H1 (cell line): ENCODE results near the gene ZNF225. TPM values are rescaled to one million over a fixed set of nuclear protein-coding genes. Genes with fewer than 3 reads are reported as not detected.

Experiments used
- CTCF ChIA-PET: fragments of 300-600 bp; sonication (Branson Sonifier 250); formaldehyde crosslinking; loops from one replicate; lab custom pipeline; 2021; ENCODE audit not compliant: partially characterized antibody; lab: Charles Lee
- POLR2A ChIA-PET: fragments of 300-600 bp; sonication (Branson Sonifier 250); formaldehyde crosslinking; loops from one replicate; lab custom pipeline; 2021; ENCODE audit warnings: inconsistent platforms; ENCODE audit not compliant: partially characterized antibody; lab: Charles Lee
- DNase-seq, 2 experiments: peaks; one replicate each; pipeline versions ENCODE4 v3.0.0 to v3.0.0-alpha.2; 2010 to 2022; ENCODE audit warnings: low spot score in 2 of 2, low read depth in 1 of 2, mixed read lengths in 1 of 2
- FAIRE-seq: peaks from 2 replicates; lab custom pipeline; 2011; peaks lifted over from hg19 to GRCh38; lab: Jason Lieb, UNC
- H2AFZ ChIP-seq: 2 replicates; pipeline ENCODE4 v1.8.1; 2012; ENCODE audit warnings: low read length, inconsistent platforms
- H2AK5ac ChIP-seq: 2 replicates; pipeline ENCODE4 v1.6.1; 2013; ENCODE audit warnings: low read depth, low read length
- H2BK120ac ChIP-seq: replicated peaks from 2 replicates; pipeline ENCODE3; 2013; ENCODE audit warnings: low read depth, low read length, inconsistent platforms
- H2BK12ac ChIP-seq: 2 replicates; pipeline ENCODE4 v1.6.1; 2013; ENCODE audit warnings: low read depth, low read length
- H2BK15ac ChIP-seq: 2 replicates; pipeline ENCODE4 v1.6.1; 2013; ENCODE audit warnings: low read length
- H2BK20ac ChIP-seq: 2 replicates; pipeline ENCODE4 v1.6.1; 2013; ENCODE audit warnings: low read length
- H2BK5ac ChIP-seq: 2 replicates; pipeline ENCODE4 v1.6.1; 2013; ENCODE audit warnings: low read depth, low read length
- H3K14ac ChIP-seq: 2 replicates; pipeline ENCODE4 v1.6.1; 2013; ENCODE audit warnings: inconsistent platforms; ENCODE audit not compliant: insufficient read length
- H3K18ac ChIP-seq: 2 replicates; pipeline ENCODE4 v1.6.1; 2013; ENCODE audit warnings: low read length; ENCODE audit errors: extremely low read depth
- H3K23ac ChIP-seq: 2 replicates; pipeline ENCODE4 v1.6.1; 2013; ENCODE audit warnings: inconsistent platforms; ENCODE audit not compliant: insufficient read length
- H3K23me2 ChIP-seq: 2 replicates; pipeline ENCODE4 v1.6.1; 2013; ENCODE audit warnings: low read depth, low read length
- H3K27ac ChIP-seq: 2 replicates; pipeline ENCODE4 v1.6.1; 2011; ENCODE audit warnings: low read depth, low read length, inconsistent platforms
- H3K27me3 ChIP-seq, 4 experiments: replicated peaks in 1 of 4; 1 replicate in 1 of 4; 2 replicates in 3 of 4; pipeline versions ENCODE4 v1.6.1 to v1.8.1; 2011 to 2013; ENCODE audit warnings: low read length in 3 of 4, mild to moderate bottlenecking in 3 of 4, inconsistent platforms in 2 of 4, mixed read lengths in 2 of 4, moderate library complexity in 1 of 4; ENCODE audit not compliant: control insufficient read depth in 3 of 4, insufficient read depth in 3 of 4; ENCODE audit errors: extremely low read depth in 1 of 4
- H3K36me3 ChIP-seq, 4 experiments: 2 replicates each; pipeline versions ENCODE4 v1.6.1 to v1.8.1; 2011 to 2013; ENCODE audit warnings: mild to moderate bottlenecking in 4 of 4, low read length in 3 of 4, moderate library complexity in 2 of 4, control low read depth in 1 of 4, inconsistent platforms in 1 of 4; ENCODE audit not compliant: insufficient read depth in 4 of 4, control insufficient read depth in 2 of 4
- H3K4ac ChIP-seq: replicated peaks from 2 replicates; pipeline ENCODE3; 2013; ENCODE audit warnings: low read length, low read depth, mixed read lengths, inconsistent platforms; ENCODE audit not compliant: insufficient read length
- H3K4me1 ChIP-seq, 4 experiments: replicated peaks in 1 of 4; 1 replicate in 1 of 4; 2 replicates in 3 of 4; pipeline versions ENCODE4 v1.6.1 to v1.8.1; 2011 to 2013; ENCODE audit warnings: low read length in 3 of 4, inconsistent platforms in 2 of 4, mixed read lengths in 1 of 4; ENCODE audit not compliant: insufficient read depth in 4 of 4, control insufficient read depth in 3 of 4
- H3K4me2 ChIP-seq, 2 experiments: 2 replicates each; pipeline versions ENCODE4 v1.6.1 to v1.8.1; 2011 to 2013; ENCODE audit warnings: low read depth in 2 of 2, low read length in 2 of 2, control low read depth in 1 of 2, inconsistent platforms in 1 of 2, mild to moderate bottlenecking in 1 of 2; ENCODE audit not compliant: insufficient read depth in 1 of 2
- H3K4me3 ChIP-seq, 4 experiments: fragments of 200-600, 300-600 bp in 1 of 4; sonication (generic), shearing (Covaris generic), sonication (Bioruptor Twin) in 1 of 4; 2 replicates each; pipeline versions ENCODE4 v1.5.1 to v1.8.1; 2011 to 2016; ENCODE audit warnings: low read length in 4 of 4, low read depth in 3 of 4, control low read depth in 2 of 4, inconsistent platforms in 2 of 4, mild to moderate bottlenecking in 2 of 4, mixed read lengths in 1 of 4, moderate library complexity in 1 of 4; ENCODE audit not compliant: insufficient read depth in 2 of 4; ENCODE audit errors: extremely low read depth in 1 of 4
- H3K56ac ChIP-seq: replicated peaks from 2 replicates; pipeline ENCODE3; 2013; ENCODE audit warnings: low read depth, mild to moderate bottlenecking, mixed read lengths, low read length, inconsistent platforms; ENCODE audit not compliant: insufficient read length
- H3K79me1 ChIP-seq: 2 replicates; pipeline ENCODE4 v1.6.1; 2013; ENCODE audit warnings: low read depth, low read length, control low read depth
- H3K79me2 ChIP-seq, 2 experiments: 2 replicates each; pipeline versions ENCODE4 v1.6.1 to v1.8.1; 2012 to 2013; ENCODE audit warnings: low read length in 2 of 2, mild to moderate bottlenecking in 2 of 2, inconsistent platforms in 1 of 2; ENCODE audit not compliant: insufficient read depth in 2 of 2, control insufficient read depth in 1 of 2
- H3K9ac ChIP-seq, 4 experiments: replicated peaks in 1 of 4; 1 replicate in 1 of 4; 2 replicates in 3 of 4; pipeline versions ENCODE4 v1.6.1 to v1.8.1; 2011 to 2013; ENCODE audit warnings: low read depth in 3 of 4, low read length in 3 of 4, control low read depth in 2 of 4, mild to moderate bottlenecking in 2 of 4, moderate library complexity in 2 of 4, inconsistent platforms in 1 of 4; ENCODE audit errors: extremely low read depth in 1 of 4
- H3K9me3 ChIP-seq, 2 experiments: 2 replicates each; pipeline versions ENCODE4 v1.6.1 to v1.8.1; 2012 to 2013; ENCODE audit warnings: mild to moderate bottlenecking in 2 of 2, moderate library complexity in 2 of 2, control low read depth in 1 of 2, inconsistent platforms in 1 of 2, low read depth in 1 of 2, low read length in 1 of 2, mixed read lengths in 1 of 2; ENCODE audit not compliant: insufficient read depth in 2 of 2
- H4K20me1 ChIP-seq, 2 experiments: replicated peaks in 1 of 2; 2 replicates each; pipeline versions ENCODE3 to v1.8.1; 2011 to 2013; ENCODE audit warnings: inconsistent platforms in 2 of 2, low read length in 2 of 2, mild to moderate bottlenecking in 1 of 2; ENCODE audit not compliant: insufficient read depth in 2 of 2, control insufficient read depth in 1 of 2
- H4K5ac ChIP-seq: 2 replicates; pipeline ENCODE4 v1.6.1; 2013; ENCODE audit warnings: low read length, low read depth, mixed read lengths, inconsistent platforms; ENCODE audit not compliant: insufficient read length
- H4K8ac ChIP-seq: 2 replicates; pipeline ENCODE4 v1.8.0; 2013; ENCODE audit warnings: mild to moderate bottlenecking, moderate library complexity, low read length, inconsistent platforms; ENCODE audit not compliant: insufficient read depth; ENCODE audit errors: extremely low read depth
- H4K91ac ChIP-seq: replicated peaks from 2 replicates; pipeline ENCODE3; 2013; ENCODE audit warnings: low read length, mixed read lengths, inconsistent platforms; ENCODE audit not compliant: insufficient read length
- BACH1 ChIP-seq: IDR thresholded peaks from 2 replicates; pipeline ENCODE4 v1.6.1; 2012; ENCODE audit warnings: low read length, improper control_type of control experiment
- CBX5 ChIP-seq: fragments of 300-800, 300-1000 bp; sonication (generic); IDR thresholded peaks from 2 replicates; pipeline ENCODE4 v1.7.1; 2016; ENCODE audit warnings: antibody characterized with exemption, low read length, low read depth
- CREB1 ChIP-seq: IDR thresholded peaks from 2 replicates; pipeline ENCODE4 v1.6.1; 2012; ENCODE audit warnings: inconsistent platforms
- EZH2 ChIP-seq: fragments of 200-600 bp; sonication (generic); IDR thresholded peaks from 2 replicates; pipeline ENCODE4 v1.7.1; 2012; ENCODE audit warnings: low read depth, mild to moderate bottlenecking, moderate library complexity, low read length, inconsistent platforms; ENCODE audit not compliant: severe bottlenecking
- GTF2F1 ChIP-seq: IDR thresholded peaks from 2 replicates; pipeline ENCODE4 v1.6.1; 2012; ENCODE audit warnings: low read depth, low read length, improper control_type of control experiment, borderline replicate concordance
- KDM5A ChIP-seq: fragments of 200-600 bp; IDR thresholded peaks from 2 replicates; pipeline ENCODE4 v1.7.1; 2012; ENCODE audit warnings: mild to moderate bottlenecking, low read length, inconsistent platforms, mixed read lengths
- RFX5 ChIP-seq: IDR thresholded peaks from 2 replicates; pipeline ENCODE4 v1.6.1; 2011; ENCODE audit warnings: low read depth, low read length, improper control_type of control experiment, borderline replicate concordance
- RNF2 ChIP-seq: fragments of 200-900, 300-1000 bp; sonication (generic); IDR thresholded peaks from 2 replicates; pipeline ENCODE4 v1.7.1; 2016; ENCODE audit warnings: borderline replicate concordance, low read depth, mild to moderate bottlenecking, antibody characterized with exemption, low read length; ENCODE audit not compliant: poor library complexity, severe bottlenecking; ENCODE audit errors: missing control alignments
- SP1 ChIP-seq: IDR thresholded peaks from 2 replicates; pipeline ENCODE4 v1.6.1; 2011; ENCODE audit warnings: low read depth, low read length
- TAF1 ChIP-seq: IDR thresholded peaks from 2 replicates; pipeline ENCODE4 v1.6.1; 2011; ENCODE audit warnings: mild to moderate bottlenecking, low read depth, low read length
- TBP ChIP-seq: IDR thresholded peaks from 2 replicates; pipeline ENCODE4 v1.6.1; 2011; ENCODE audit warnings: low read depth, low read length, improper control_type of control experiment
- TEAD4 ChIP-seq: IDR thresholded peaks from 2 replicates; pipeline ENCODE4 v1.6.1; 2012; ENCODE audit warnings: low read depth, low read length, inconsistent platforms, mixed read lengths
- WGBS, 2 experiments: shearing (Covaris generic) in 1 of 2; methylation state at CpG; one replicate each; pipeline versions ENCODE4 v1.1.6 to v1.1.7; 2013 to 2015; ENCODE audit warnings: low lambda C conversion rate in 2 of 2, mixed read lengths in 2 of 2, inconsistent platforms in 1 of 2, low coverage in 1 of 2, missing lambda C conversion rate in 1 of 2; ENCODE audit not compliant: insufficient replicate concordance in 2 of 2, insufficient coverage in 1 of 2, insufficient read length in 1 of 2; ENCODE audit errors: extremely low coverage in 1 of 2, missing lambda C conversion rate in 1 of 2; 5-methylcytosine and 5-hydroxymethylcytosine counted together
- polyA plus RNA-seq, 7 experiments: library from polyadenylated mRNA; depleted of rRNA in 3 of 7; stranded (reverse) in 5 of 7; unstranded in 2 of 7; fragments of >200 nt in 5 of 7; fragments of 200-250 nt in 2 of 7; gene quantifications; 1 replicate in 5 of 7; 2 replicates in 1 of 7; 4 replicates in 1 of 7; pipeline versions ENCODE4 v1.2.1 to v1.2.3, GENCODE V29; 2011 to 2013; ENCODE audit warnings: missing spikeins in 2 of 7, mixed read lengths in 2 of 7
- total RNA-seq: library from RNA; stranded (reverse); fragmentation: NEBNext Ultra II Directional; extraction: Animal tissue kit (Norgen Biotek cat#: 25700); gene quantifications from 2 replicates; pipeline ENCODE4 v1.2.1, GENCODE V29; 2021

The ZNF225 gene
- total and polyA plus RNA-seq, 2 of the 8 experiments (the other 6 are each of a cell fraction or from before 2014, with no cell fraction given): 0.98 to 5.0 TPM

DNA sequence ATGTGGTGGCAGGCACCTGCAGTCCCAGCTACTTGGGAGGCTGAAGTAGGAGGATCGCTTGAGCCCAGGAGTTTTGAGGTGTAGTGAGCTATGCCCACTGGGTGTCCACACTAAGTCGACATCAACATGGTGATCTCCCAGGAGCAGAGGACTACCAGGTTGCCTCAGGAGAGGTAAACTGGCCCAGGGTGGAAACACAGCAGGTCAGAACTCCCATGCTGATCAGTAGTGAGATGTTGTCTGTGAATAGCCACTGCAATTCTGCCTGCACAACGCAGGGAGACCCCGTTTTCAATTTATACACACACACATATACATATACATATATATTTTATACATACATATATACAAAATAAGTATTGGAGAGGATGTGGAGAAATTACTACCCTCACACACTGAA, 21.1 kb upstream of the ZNF225 start:
- DNase-seq (no peak), FAIRE-seq (no peak)
- Histone ChIP-seq H3K23me2 (peaks cover 5% of the 10 kb centered on the region), H3K9me3 (no peaks in the 10 kb centered on the region), H2BK120ac (no peak overlapping the region), H4K91ac (no peak overlapping the region), H3K79me1 (peaks cover 2% of the 10 kb centered on the region; the same call in 1 of the 2 replicates), H2BK20ac (no peak overlapping the region), H2BK15ac (no peak overlapping the region), H4K20me1 (no peaks in the 10 kb centered on the region), H2BK12ac (no peak overlapping the region), H3K18ac (no peak overlapping the region), H3K36me3 (no peaks in the 10 kb centered on the region), H3K23ac (no peak overlapping the region), H3K4me1 (no peaks in the 10 kb centered on the region), H2AFZ (no peak overlapping the region), H3K4me2 (no peak overlapping the region), H3K4me3 (no peak overlapping the region), H3K4ac (no peak overlapping the region), H2BK5ac (no peak overlapping the region), H3K56ac (no peak overlapping the region), H2AK5ac (no peak overlapping the region), H3K79me2 (peaks cover 0 to 10% of the 10 kb centered on the region in 2 experiments; a peak in 2 of 4 replicates), H4K8ac (no peak overlapping the region), H3K27ac (no peak overlapping the region), H3K27me3 (no peaks in the 10 kb centered on the region), H4K5ac (no peak overlapping the region), H3K14ac (no peak overlapping the region), H3K9ac (no peak overlapping the region)
- ChIA-PET CTCF (no interaction called here), POLR2A (interaction anchor here (0.6 to 1.4 kb wide), 2 partner anchors 20 kb away, joined by 3 to 6 read pairs; no protein-coding TSS in a partner anchor)
- 79% methylated on average over 4 of the region's 4 CpGs; no CpG with 5 or more reads in 1 of the 2 experiments for WGBS, 2 experiments
- TF ChIP-seq GTF2F1: no peak
- no peak for TF ChIP-seq TBP
- TF ChIP-seq CBX5: no peak
- no peak for TF ChIP-seq KDM5A
- no peak for TF ChIP-seq RFX5
- no peak for TF ChIP-seq TEAD4
- TF ChIP-seq RNF2: no peak
- no peak for TF ChIP-seq BACH1
- no peak for TF ChIP-seq TAF1
- no peak for TF ChIP-seq EZH2
- no peak for TF ChIP-seq SP1
- TF ChIP-seq CREB1: no peak
